ENCODE measurements around the gene FXYD5. TPM values are rescaled to one million over a fixed set of nuclear protein-coding genes. Genes with fewer than 3 reads are reported as not detected.
A peak's percentile ranks its signal among the peaks of the same experiment; 100 is the strongest.

Gene FXYD5
- total and polyA plus RNA-seq, 9 of the 15 experiments (the other 6 are each of a cell fraction or from before 2014, with no cell fraction given) = 104 to 537 (median 174) TPM

DNA sequence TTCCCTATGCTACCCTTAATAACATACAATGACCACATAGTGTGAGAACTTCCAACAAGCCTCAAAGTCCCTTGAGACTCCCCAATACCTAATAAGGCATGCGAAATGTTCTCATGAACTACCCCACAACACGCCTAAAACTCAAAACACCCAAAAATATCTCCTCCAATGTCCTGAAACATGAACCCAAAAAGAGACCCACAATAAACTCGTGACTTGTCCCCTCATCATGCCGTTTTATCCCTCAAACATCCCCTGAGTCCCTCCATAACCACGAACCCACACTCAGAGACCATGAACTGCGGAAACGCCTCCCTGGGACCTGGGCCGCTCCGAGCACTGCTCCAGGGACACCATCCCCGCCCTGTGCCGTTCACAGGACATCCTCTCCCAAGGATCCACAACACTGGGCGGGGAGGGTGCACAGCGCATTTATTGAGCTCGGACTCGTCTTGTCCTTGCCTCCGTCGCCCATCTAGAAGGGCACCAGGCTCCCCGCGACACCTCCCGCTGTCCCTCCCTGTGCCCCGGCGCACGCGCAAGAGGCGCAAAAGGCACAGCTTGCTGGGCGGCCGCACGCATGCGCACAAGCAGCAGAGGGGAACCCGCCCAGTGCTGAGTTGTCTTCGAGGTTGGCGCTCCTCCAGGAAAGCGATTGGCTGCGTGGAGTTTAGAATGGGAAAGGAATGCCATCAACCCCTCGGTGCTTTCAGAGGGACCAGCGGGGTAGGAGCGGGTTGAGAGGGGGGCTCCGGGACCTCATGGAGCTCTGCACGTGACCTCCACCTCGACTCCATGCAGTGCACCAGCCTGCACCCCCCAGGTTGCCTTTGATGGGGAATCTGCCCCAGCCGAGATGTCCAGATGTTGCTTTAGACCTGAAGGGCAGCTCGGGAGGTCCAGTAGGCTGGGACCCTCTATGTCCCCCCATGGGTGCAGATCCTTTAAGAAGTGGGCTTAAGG, 30.2 kb upstream of the FXYD5 start (continued):
- peak; percentile 55; the same call in 1 of the 2 replicates for TF ChIP-seq ARID4B (CRISPR knock-in tag; IDR thresholded peaks at IDR 0.05)
- no peak for TF ChIP-seq ATF2 (CRISPR knock-in tag; IDR thresholded peaks at IDR 0.05)
- no peak for TF ChIP-seq ZNF121 (CRISPR knock-in tag; conservative IDR thresholded peaks at IDR 0.05)
- peak; percentile 35; the same call in 1 of the 2 replicates for TF ChIP-seq TOE1 (IDR thresholded peaks at IDR 0.05; ENCODE audit: borderline replicate concordance)
- no peak for TF ChIP-seq TOE1 (CRISPR knock-in tag; IDR thresholded peaks at IDR 0.05; ENCODE audit: borderline replicate concordance, low read depth)
- TF ChIP-seq E2F3 (CRISPR knock-in tag; IDR thresholded peaks at IDR 0.05) = no peak
- no peak for TF ChIP-seq ZNF778 (CRISPR knock-in tag; IDR thresholded peaks at IDR 0.05)
- TF ChIP-seq IRF1 (CRISPR knock-in tag; IDR thresholded peaks at IDR 0.05; ENCODE audit: borderline replicate concordance) = no peak
- no peak for TF ChIP-seq NFIX (CRISPR knock-in tag; IDR thresholded peaks at IDR 0.05; ENCODE audit: low read depth)
- TF ChIP-seq, protein P1, sequence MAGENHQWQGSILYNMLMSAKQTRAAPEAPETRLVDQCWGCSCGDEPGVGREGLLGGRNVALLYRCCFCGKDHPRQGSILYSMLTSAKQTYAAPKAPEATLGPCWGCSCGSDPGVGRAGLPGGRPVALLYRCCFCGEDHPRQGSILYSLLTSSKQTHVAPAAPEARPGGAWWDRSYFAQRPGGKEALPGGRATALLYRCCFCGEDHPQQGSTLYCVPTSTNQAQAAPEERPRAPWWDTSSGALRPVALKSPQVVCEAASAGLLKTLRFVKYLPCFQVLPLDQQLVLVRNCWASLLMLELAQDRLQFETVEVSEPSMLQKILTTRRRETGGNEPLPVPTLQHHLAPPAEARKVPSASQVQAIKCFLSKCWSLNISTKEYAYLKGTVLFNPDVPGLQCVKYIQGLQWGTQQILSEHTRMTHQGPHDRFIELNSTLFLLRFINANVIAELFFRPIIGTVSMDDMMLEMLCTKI (IDR thresholded peaks at IDR 0.05; ENCODE audit: partially characterized antibody) = no peak
- TF ChIP-seq ZZZ3 (IDR thresholded peaks at IDR 0.05) = no peak
- TF ChIP-seq ZNF134 (CRISPR knock-in tag; conservative IDR thresholded peaks at IDR 0.05) = no peak
- no peak for TF ChIP-seq PHB2 (IDR thresholded peaks at IDR 0.05; ENCODE audit: low read depth)
- no peak for TF ChIP-seq PTTG1 (tag; IDR thresholded peaks at IDR 0.05; ENCODE audit: low read depth)
- peak; percentile 48; the same call in 1 of the 2 replicates for TF ChIP-seq E2F1 (CRISPR knock-in tag; IDR thresholded peaks at IDR 0.05)
- TF ChIP-seq ZNF282 (CRISPR knock-in tag; IDR thresholded peaks at IDR 0.05) = no peak
- TF ChIP-seq PCBP2 (IDR thresholded peaks at IDR 0.05; ENCODE audit: low read depth, low read length, poor library complexity, severe bottlenecking) = no peak
